ENCODE results near the gene NEURL1.

GRCh38 chr10:103592186-103593021 lies 98.9 kb downstream of the NEURL1 start:
- TF ChIP-seq POU2F2 (IDR thresholded peaks at IDR 0.05; ENCODE audit: low read depth, low read length) (no peak), SPI1 (IDR thresholded peaks at IDR 0.05; ENCODE audit: low read depth, low read length) (no peak), TAF1 (IDR thresholded peaks at IDR 0.05; ENCODE audit: low read depth, low read length) (no peak), POLR2A (IDR thresholded peaks at IDR 0.05; ENCODE audit: low read depth, low read length) (no peak), POLR2AphosphoS5 (IDR thresholded peaks at IDR 0.05; ENCODE audit: low read depth, low read length) (no peak)

All from GM12891 (cell line).